DMS 273 (cell line): ENCODE results near the gene KRTAP5-6.

Source experiments
- DNase-seq: peaks from one replicate; lab custom pipeline; 2025; ENCODE audit not compliant: unreplicated experiment; lab: John Stamatoyannopoulos, UW

KRTAP5-6 gene

GRCh38 chr11:1696608-1697570 lies at the start of gene KRTAP5-6:
KRTAP5-6 (plus strand) TSS chr11:1697195; CDS start chr11:1697246, 51 bp downstream.
- DNase-seq: no peak

GRCh38 chr11:1647901-1648652 lies 48.9 kb upstream of the KRTAP5-6 start:
- no peak for DNase-seq

GRCh38 chr11:1648653-1649420 lies 48.2 kb upstream of the KRTAP5-6 start:
- DNase-seq: no peak

- DNase-seq: no peak
Observed at GRCh38 chr11:1650034-1650917, 46.7 kb upstream of the KRTAP5-6 start.

- DNase-seq: no peak
Observed at GRCh38 chr11:1650918-1651262, 46.1 kb upstream of the KRTAP5-6 start.

GRCh38 chr11:1651411-1651980 lies 45.5 kb upstream of the KRTAP5-6 start:
- DNase-seq: no peak

GRCh38 chr11:1652026-1652425 lies 45.0 kb upstream of the KRTAP5-6 start:
- DNase-seq: no peak

GRCh38 chr11:1652442-1652770 lies 44.6 kb upstream of the KRTAP5-6 start:
- no peak for DNase-seq

- DNase-seq: peak; percentile 71
Observed at GRCh38 chr11:1652771-1653540, 44.0 kb upstream of the KRTAP5-6 start.

GRCh38 chr11:1653541-1654387 lies 43.2 kb upstream of the KRTAP5-6 start:
- DNase-seq: no peak

GRCh38 chr11:1654388-1655167 lies 42.4 kb upstream of the KRTAP5-6 start:
- DNase-seq: no peak

GRCh38 chr11:1655168-1656060 lies 41.6 kb upstream of the KRTAP5-6 start:
- DNase-seq: no peak

- DNase-seq: no peak
Observed at GRCh38 chr11:1656061-1656441, 40.9 kb upstream of the KRTAP5-6 start.

GRCh38 chr11:1656670-1657069 lies 40.3 kb upstream of the KRTAP5-6 start:
- DNase-seq: no peak

- no peak for DNase-seq
Observed at GRCh38 chr11:1659506-1659905, 37.5 kb upstream of the KRTAP5-6 start.

- DNase-seq: no peak
Observed at GRCh38 chr11:1660111-1660867, 36.7 kb upstream of the KRTAP5-6 start.
